MM.1S (cell line): Measurements from ENCODE around the gene C19orf81.
"Not testable (repeated sequence)": the region's sequence is repeated elsewhere in the genome, so short reads cannot be mapped to it uniquely, and the experiment has no call there.

Source experiments
- DNase-seq: peaks from one replicate; pipeline ENCODE4 v3.0.0-alpha.2; 2015
- H2AFZ ChIP-seq: fragments of 300-600 bp; sonication (generic); 2 replicates; pipeline ENCODE4 v1.6.0; 2016; ENCODE audit warnings: antibody characterized with exemption, low read length
- H3F3A ChIP-seq: fragments of 300-600 bp; sonication (generic); 2 replicates; pipeline ENCODE4 v1.6.1; 2016; ENCODE audit warnings: mild to moderate bottlenecking, antibody characterized with exemption, low read length, moderate library complexity, mixed read lengths; ENCODE audit not compliant: insufficient read depth
- H3K27ac ChIP-seq: fragments of 300-600 bp; sonication (generic); 2 replicates; pipeline ENCODE4 v1.5.1; 2016; ENCODE audit warnings: mild to moderate bottlenecking, low read length
- H3K27me3 ChIP-seq: fragments of 300-600 bp; sonication (generic); replicated peaks from 2 replicates; pipeline ENCODE4 v1.6.0; 2016; ENCODE audit warnings: low read length; ENCODE audit not compliant: insufficient read depth
- H3K36me3 ChIP-seq: fragments of 300-600 bp; sonication (generic); replicated peaks from 2 replicates; pipeline ENCODE4 v1.6.1; 2016; ENCODE audit warnings: mild to moderate bottlenecking, low read length, mixed read lengths; ENCODE audit not compliant: insufficient read depth
- H3K4me1 ChIP-seq: fragments of 300-600 bp; sonication (generic); 2 replicates; pipeline ENCODE4 v1.6.1; 2016; ENCODE audit warnings: low read length, mixed read lengths
- H3K4me2 ChIP-seq: fragments of 300-600 bp; sonication (generic); 2 replicates; pipeline ENCODE4 v1.6.0; 2016; ENCODE audit warnings: low read depth, low read length
- H3K4me3 ChIP-seq: fragments of 300-600 bp; sonication (generic); 2 replicates; pipeline ENCODE4 v1.5.1; 2016; ENCODE audit warnings: low read length, mixed read lengths
- H3K79me2 ChIP-seq: fragments of 300-600 bp; sonication (generic); 2 replicates; pipeline ENCODE4 v1.6.1; 2016; ENCODE audit warnings: mixed run types, low read length, mixed read lengths
- H3K9ac ChIP-seq: fragments of 300-600 bp; sonication (generic); 2 replicates; pipeline ENCODE4 v1.6.1; 2016; ENCODE audit warnings: low read length, mixed read lengths
- H3K9me2 ChIP-seq: fragments of 300-600 bp; sonication (generic); replicated peaks from 2 replicates; pipeline ENCODE4 v1.6.1; 2016; ENCODE audit warnings: mild to moderate bottlenecking, low read length, mixed read lengths; ENCODE audit not compliant: insufficient read depth
- H3K9me3 ChIP-seq: fragments of 300-600 bp; sonication (generic); replicated peaks from 2 replicates; pipeline ENCODE4 v1.6.1; 2016; ENCODE audit warnings: mild to moderate bottlenecking, low read length, mixed read lengths; ENCODE audit not compliant: insufficient read depth
- H4K20me1 ChIP-seq: fragments of 300-600 bp; sonication (generic); 2 replicates; pipeline ENCODE4 v1.6.1; 2016; ENCODE audit warnings: mild to moderate bottlenecking, low read length, moderate library complexity, mixed read lengths; ENCODE audit not compliant: insufficient read depth
- CTCF ChIP-seq: fragments of 300-600 bp; sonication (generic); IDR thresholded peaks from 2 replicates; pipeline ENCODE4 v1.5.1; 2016; ENCODE audit warnings: antibody characterized with exemption, low read length, mixed read lengths
- EZH2 ChIP-seq: fragments of 300-600 bp; sonication (generic); optimal IDR thresholded peaks from 2 replicates; pipeline ENCODE3; 2017; ENCODE audit warnings: low read depth, mild to moderate bottlenecking, antibody characterized with exemption, low read length, mixed read lengths
- EZH2phosphoT487 ChIP-seq: fragments of 300-600 bp; sonication (generic); IDR thresholded peaks from 2 replicates; pipeline ENCODE4 v1.6.1; 2018; ENCODE audit warnings: antibody characterized with exemption, low read length

C19orf81 gene

GRCh38 chr19:50607388-50607787, 41.9 kb upstream of the C19orf81 start:
- Histone ChIP-seq H3K27me3 (peaks cover 8% of the 10 kb centered on the region; the same call in 1 of the 2 replicates), H3K27ac (no peak overlapping the region), H3F3A (no peaks in the 10 kb centered on the region), H3K79me2 (no peaks in the 10 kb centered on the region), H4K20me1 (no peaks in the 10 kb centered on the region), H3K4me2 (no peak overlapping the region), H3K36me3 (no peaks in the 10 kb centered on the region), H3K9me2 (no peaks in the 10 kb centered on the region), H3K9ac (no peak overlapping the region), H3K9me3 (no peaks in the 10 kb centered on the region), H2AFZ (no peak overlapping the region), H3K4me1 (no peaks in the 10 kb centered on the region), H3K4me3 (no peak overlapping the region)
- TF ChIP-seq EZH2phosphoT487 = no peak
- TF ChIP-seq CTCF = no peak
- no peak for TF ChIP-seq EZH2
- DNase-seq = no peak

GRCh38 chr19:50607874-50608785, 41.1 kb upstream of the C19orf81 start:
- no peaks in the 10 kb centered on the region for H3K9me2 ChIP-seq
- no peak overlapping the region for H2AFZ ChIP-seq
- no peaks in the 10 kb centered on the region for H4K20me1 ChIP-seq
- H3K79me2 ChIP-seq = no peaks in the 10 kb centered on the region
- no peak overlapping the region for H3K4me3 ChIP-seq
- H3F3A ChIP-seq = no peaks in the 10 kb centered on the region
- no peak for TF ChIP-seq EZH2
- no peak for TF ChIP-seq EZH2phosphoT487
- TF ChIP-seq CTCF = peak; percentile 32
- peaks cover 7% of the 10 kb centered on the region; the same call in 1 of the 2 replicates for H3K27me3 ChIP-seq
- DNase-seq = peak; percentile 13
- no peak overlapping the region for H3K27ac ChIP-seq
- no peaks in the 10 kb centered on the region for H3K36me3 ChIP-seq
- no peak overlapping the region for H3K4me2 ChIP-seq
- no peaks in the 10 kb centered on the region for H3K9me3 ChIP-seq
- H3K4me1 ChIP-seq = no peaks in the 10 kb centered on the region
- H3K9ac ChIP-seq = no peak overlapping the region

GRCh38 chr19:50612504-50613404, 36.5 kb upstream of the C19orf81 start:
- H3K4me1 ChIP-seq, H3K9ac ChIP-seq, H3K36me3 ChIP-seq, H3K79me2 ChIP-seq, H3K9me3 ChIP-seq, H3F3A ChIP-seq, H3K27ac ChIP-seq, H3K27me3 ChIP-seq, H3K4me3 ChIP-seq, H2AFZ ChIP-seq, H4K20me1 ChIP-seq, H3K4me2 ChIP-seq, DNase-seq, H3K9me2 ChIP-seq: not testable (repeated sequence)

- H4K20me1 ChIP-seq, H3K4me2 ChIP-seq, H3K9me2 ChIP-seq, H3K9ac ChIP-seq, H3K79me2 ChIP-seq, H3K9me3 ChIP-seq, H3K27ac ChIP-seq, H2AFZ ChIP-seq, H3K4me3 ChIP-seq, H3K27me3 ChIP-seq, DNase-seq, H3K36me3 ChIP-seq, H3F3A ChIP-seq, H3K4me1 ChIP-seq: not testable (repeated sequence)
Measured at GRCh38 chr19:50618379-50618778, 30.9 kb upstream of the C19orf81 start.

GRCh38 chr19:50619184-50619583, 30.1 kb upstream of the C19orf81 start:
- not testable (repeated sequence) for H3K4me3 ChIP-seq, H3K9me2 ChIP-seq, H3K79me2 ChIP-seq, DNase-seq, H3K27ac ChIP-seq, H3K9me3 ChIP-seq, H3K36me3 ChIP-seq, H2AFZ ChIP-seq, H3F3A ChIP-seq, H3K4me2 ChIP-seq, H3K27me3 ChIP-seq, H3K4me1 ChIP-seq, H3K9ac ChIP-seq, H4K20me1 ChIP-seq

GRCh38 chr19:50620394-50620906, 28.8 kb upstream of the C19orf81 start:
- not testable (repeated sequence) for DNase-seq, H3K4me3 ChIP-seq, H3K4me1 ChIP-seq, H3K27me3 ChIP-seq, H2AFZ ChIP-seq, H3K4me2 ChIP-seq, H4K20me1 ChIP-seq, H3K9me3 ChIP-seq, H3F3A ChIP-seq, H3K9me2 ChIP-seq, H3K36me3 ChIP-seq, H3K79me2 ChIP-seq, H3K9ac ChIP-seq, H3K27ac ChIP-seq
